Activated naive CD8-positive, alpha-beta T cell treated with anti-CD3 and anti-CD28 coated beads, Interleukin-2, amount 10 ng/mL, durations not matched to agents 7 days and 5 days (primary cell): ENCODE measurements around the gene CACFD1. TPM values are rescaled to one million over a fixed set of nuclear protein-coding genes. Genes with fewer than 3 reads are reported as not detected.

Source experiments
- ATAC-seq: fragments of 150-1000 bp; cut with Tn5 transposase; one replicate; pipeline ENCODE4 v1.10.0; 2021; ENCODE audit warnings: low read depth, moderate library complexity
- POLR2A ChIA-PET: fragments of 350-600 bp; sonication (Branson Sonifier 250); formaldehyde crosslinking; loops from one replicate; lab custom pipeline; 2021; ENCODE audit warnings: antibody characterized with exemption; lab: Charles Lee
- DNase-seq: peaks from one replicate; pipeline ENCODE4 v3.0.0; 2021
- H3K27ac Mint-ChIP-seq: one replicate; pipeline ENCODE4 v1.8.0; 2022; ENCODE audit warnings: mild to moderate bottlenecking, mixed read lengths
- H3K27me3 Mint-ChIP-seq: one replicate; pipeline ENCODE4 v1.8.0; 2022; ENCODE audit warnings: mild to moderate bottlenecking, moderate library complexity, mixed read lengths
- H3K36me3 Mint-ChIP-seq: one replicate; pipeline ENCODE4 v1.8.0; 2021; ENCODE audit warnings: mild to moderate bottlenecking, mixed read lengths
- H3K4me1 Mint-ChIP-seq: one replicate; pipeline ENCODE4 v1.8.0; 2021; ENCODE audit warnings: mixed read lengths
- H3K4me3 Mint-ChIP-seq: one replicate; pipeline ENCODE4 v1.8.0; 2022; ENCODE audit warnings: mild to moderate bottlenecking, moderate library complexity, mixed read lengths
- H3K9me3 Mint-ChIP-seq: one replicate; pipeline ENCODE4 v1.8.0; 2021; ENCODE audit warnings: mixed read lengths
- total RNA-seq, 2 experiments: library from RNA; stranded (reverse); gene quantifications; one replicate each; pipeline ENCODE4 v1.2.3, GENCODE V29; 2021

The CACFD1 gene
- total RNA-seq, 2 experiments from 2014 or later: 2.2 to 2.3 TPM

DNA sequence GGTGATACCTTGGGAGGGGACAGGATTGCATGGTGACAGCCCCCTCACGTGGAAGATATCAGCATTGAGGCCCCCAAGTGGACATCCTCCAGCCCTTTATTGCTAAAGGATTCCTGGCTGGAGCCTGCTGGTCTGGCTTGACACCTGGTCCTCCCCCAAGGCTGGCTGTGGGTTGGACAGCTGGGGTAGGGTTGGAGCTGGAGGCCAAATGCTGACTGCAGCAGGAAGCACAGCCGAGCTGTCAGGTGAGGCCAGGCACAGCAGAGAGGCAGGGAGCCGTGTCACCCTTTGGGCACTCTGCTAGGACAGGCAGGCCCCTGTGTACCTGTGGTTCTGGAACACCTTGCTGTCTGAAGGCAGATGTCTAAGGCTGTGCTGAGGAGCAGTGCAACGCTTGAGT is 2.2 kb downstream of the CACFD1 start:
- no peaks in the 10 kb centered on the region for H3K36me3 Mint-ChIP-seq
- peaks cover 15% of the 10 kb centered on the region for H3K27me3 Mint-ChIP-seq
- H3K4me3 Mint-ChIP-seq: no peak overlapping the region
- no peaks in the 10 kb centered on the region for H3K9me3 Mint-ChIP-seq
- POLR2A ChIA-PET: no interaction called here
- no peak overlapping the region for H3K27ac Mint-ChIP-seq
- no peak for DNase-seq
- no peak for ATAC-seq
- H3K4me1 Mint-ChIP-seq: peaks cover 2% of the 10 kb centered on the region

DNA sequence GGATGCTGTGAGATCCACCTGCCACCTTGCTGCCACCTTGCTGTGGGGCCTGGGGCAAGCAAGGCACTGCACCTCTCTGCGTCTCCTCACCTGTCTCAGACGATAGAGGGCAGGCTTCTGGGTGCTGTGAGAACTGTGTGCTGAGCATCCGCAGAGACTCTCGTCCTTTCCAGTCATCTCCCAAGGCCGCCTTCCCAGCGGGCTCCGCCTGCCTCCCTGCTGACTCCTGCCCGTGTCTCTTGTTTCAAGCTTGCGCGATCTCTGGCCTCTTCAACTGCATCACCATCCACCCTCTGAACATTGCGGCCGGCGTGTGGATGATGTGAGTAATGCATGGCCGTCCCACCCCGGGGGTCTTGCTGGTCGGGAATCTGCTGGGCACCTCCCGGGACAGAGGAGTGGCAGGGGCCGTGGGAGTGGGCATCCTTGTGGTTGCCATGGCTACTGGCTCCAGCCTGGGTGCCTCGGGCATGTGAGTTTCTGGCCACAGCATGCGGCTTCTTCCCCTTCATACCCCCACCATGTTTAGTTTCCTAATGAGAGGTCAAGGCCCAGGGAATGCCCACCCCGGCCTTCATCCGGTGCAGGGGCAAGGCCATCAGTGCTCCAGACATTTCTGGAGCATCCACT is 3.6 kb downstream of the CACFD1 start:
- DNase-seq (no peak), ATAC-seq (no peak)
- Mint-ChIP-seq H3K27ac (no peak overlapping the region), H3K36me3 (no peaks in the 10 kb centered on the region), H3K27me3 (peaks cover 15% of the 10 kb centered on the region), H3K4me3 (no peak overlapping the region), H3K4me1 (peaks cover 2% of the 10 kb centered on the region), H3K9me3 (no peaks in the 10 kb centered on the region)
- POLR2A ChIA-PET: no interaction called here

DNA sequence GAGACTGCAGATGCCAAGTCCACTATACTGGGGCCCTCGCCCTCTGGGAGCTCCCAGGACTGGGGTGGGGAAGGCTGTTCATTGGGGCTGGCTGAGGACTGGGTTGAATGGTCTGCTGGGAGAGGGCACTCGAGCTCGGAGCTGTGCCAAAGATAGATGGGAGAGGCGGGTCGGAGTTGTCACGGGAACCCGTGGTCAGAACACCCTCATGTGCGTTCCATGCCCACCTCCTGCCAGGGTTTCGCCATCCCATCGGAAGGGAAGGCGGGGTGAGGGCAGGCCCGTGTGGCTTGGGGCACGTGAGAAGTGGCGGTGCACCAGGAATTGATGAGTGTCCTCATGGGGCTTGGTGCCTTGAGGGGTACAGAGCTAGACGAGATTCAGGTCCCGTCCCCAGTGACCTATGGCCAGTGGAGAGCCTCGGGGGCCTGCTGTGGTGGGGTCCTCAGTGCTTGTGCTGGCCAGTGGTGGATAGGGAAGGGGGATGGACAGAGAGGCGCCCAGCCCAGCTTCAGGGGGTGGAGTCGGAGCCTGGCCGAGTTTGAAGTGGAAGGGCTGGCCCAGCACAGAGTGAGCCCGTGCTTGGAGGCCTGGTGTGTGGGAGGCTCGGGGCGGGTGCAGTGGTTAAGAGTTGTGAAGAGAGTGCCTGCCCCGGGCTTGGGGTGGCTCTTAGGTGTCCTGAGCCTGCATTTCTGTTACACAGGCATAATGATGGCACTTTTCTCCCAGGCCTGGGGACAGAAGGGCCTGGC is 4.3 kb downstream of the CACFD1 start:
- no peak for ATAC-seq
- POLR2A ChIA-PET: no interaction called here
- H3K4me3 Mint-ChIP-seq: no peak overlapping the region
- no peaks in the 10 kb centered on the region for H3K9me3 Mint-ChIP-seq
- no peak for DNase-seq
- no peaks in the 10 kb centered on the region for H3K36me3 Mint-ChIP-seq
- peaks cover 15% of the 10 kb centered on the region for H3K27me3 Mint-ChIP-seq
- peaks cover 2% of the 10 kb centered on the region for H3K4me1 Mint-ChIP-seq
- H3K27ac Mint-ChIP-seq: no peak overlapping the region

DNA sequence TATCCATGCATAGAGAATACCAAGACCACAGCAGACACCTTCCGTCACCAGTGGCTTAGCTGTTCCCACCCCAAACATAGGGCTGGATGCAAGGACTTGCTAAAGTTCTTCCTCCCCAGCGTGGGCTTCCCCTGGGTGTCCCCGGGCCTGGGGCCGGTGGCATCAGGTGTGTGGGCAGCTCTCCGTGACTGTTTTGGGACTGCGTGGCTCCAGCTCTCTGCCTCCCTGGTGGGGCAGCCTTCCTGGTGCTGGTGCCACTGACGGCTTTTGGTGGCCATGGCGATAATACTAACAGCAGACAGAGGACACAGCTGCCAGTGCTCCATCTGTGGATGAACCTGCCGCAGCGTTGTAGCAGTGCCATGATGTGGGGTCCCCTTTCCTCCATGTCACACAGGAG is 4.9 kb downstream of the CACFD1 start:
- H3K9me3 Mint-ChIP-seq: no peaks in the 10 kb centered on the region
- no peak overlapping the region for H3K4me3 Mint-ChIP-seq
- ATAC-seq: no peak
- DNase-seq: no peak
- no peaks in the 10 kb centered on the region for H3K36me3 Mint-ChIP-seq
- POLR2A ChIA-PET: no interaction called here
- H3K27me3 Mint-ChIP-seq: peaks cover 15% of the 10 kb centered on the region
- no peak overlapping the region for H3K27ac Mint-ChIP-seq
- H3K4me1 Mint-ChIP-seq: peaks cover 2% of the 10 kb centered on the region

DNA sequence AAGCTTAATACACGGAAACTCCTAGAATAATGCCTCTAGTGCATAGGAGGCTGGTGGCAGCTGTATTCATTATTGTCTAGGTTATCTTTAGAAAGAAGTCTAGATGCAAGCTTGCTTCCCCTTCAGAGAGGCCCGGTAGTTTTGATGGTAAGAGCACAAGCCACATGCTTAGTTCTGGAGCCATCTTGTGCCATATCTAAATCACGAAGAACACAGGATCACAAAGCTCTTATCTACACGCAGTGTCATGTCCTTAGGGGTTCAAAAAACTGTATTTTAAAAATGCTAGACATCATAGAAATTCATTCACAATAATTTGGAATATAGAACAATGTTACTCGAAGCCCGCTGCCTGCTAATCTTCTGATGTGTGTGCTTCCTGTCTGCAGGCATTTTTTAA is 6.2 kb downstream of the CACFD1 start:
- Mint-ChIP-seq H3K9me3 (no peaks in the 10 kb centered on the region), H3K36me3 (no peaks in the 10 kb centered on the region), H3K4me1 (no peaks in the 10 kb centered on the region), H3K4me3 (no peak overlapping the region), H3K27me3 (peaks cover 10% of the 10 kb centered on the region), H3K27ac (no peak overlapping the region)
- POLR2A ChIA-PET: interaction anchor here (0.8 kb wide), 1 partner anchor 13 kb away, joined by 6 read pairs; the partner anchor contains the start of gene SLC2A6
- DNase-seq (no peak), ATAC-seq (no peak)

DNA sequence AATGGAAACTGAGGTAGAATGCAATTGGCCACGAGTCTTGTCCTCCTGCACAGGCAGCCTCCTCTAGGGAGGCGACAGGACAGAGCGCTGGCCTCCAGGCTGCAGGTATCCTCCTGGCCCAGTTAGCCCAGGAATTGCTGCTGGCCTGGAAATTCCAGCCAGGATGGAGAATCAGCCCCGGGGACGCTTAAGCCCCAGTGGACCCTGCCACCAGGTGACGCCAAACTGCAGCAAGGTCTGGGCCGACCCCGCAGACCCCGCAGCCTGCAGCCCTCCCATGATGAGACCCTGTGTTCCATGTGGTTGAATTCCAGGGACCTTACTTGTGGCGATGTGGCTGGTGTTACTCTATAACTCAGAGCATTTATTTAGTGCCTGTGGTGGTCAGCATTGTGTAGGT is 7.3 kb downstream of the CACFD1 start:
- no peak for ATAC-seq
- DNase-seq: no peak
- H3K27ac Mint-ChIP-seq: no peak overlapping the region
- H3K4me3 Mint-ChIP-seq: no peak overlapping the region
- H3K4me1 Mint-ChIP-seq: no peaks in the 10 kb centered on the region
- no peaks in the 10 kb centered on the region for H3K36me3 Mint-ChIP-seq
- H3K27me3 Mint-ChIP-seq: peaks cover 4% of the 10 kb centered on the region
- no peaks in the 10 kb centered on the region for H3K9me3 Mint-ChIP-seq
- POLR2A ChIA-PET: no interaction called here

DNA sequence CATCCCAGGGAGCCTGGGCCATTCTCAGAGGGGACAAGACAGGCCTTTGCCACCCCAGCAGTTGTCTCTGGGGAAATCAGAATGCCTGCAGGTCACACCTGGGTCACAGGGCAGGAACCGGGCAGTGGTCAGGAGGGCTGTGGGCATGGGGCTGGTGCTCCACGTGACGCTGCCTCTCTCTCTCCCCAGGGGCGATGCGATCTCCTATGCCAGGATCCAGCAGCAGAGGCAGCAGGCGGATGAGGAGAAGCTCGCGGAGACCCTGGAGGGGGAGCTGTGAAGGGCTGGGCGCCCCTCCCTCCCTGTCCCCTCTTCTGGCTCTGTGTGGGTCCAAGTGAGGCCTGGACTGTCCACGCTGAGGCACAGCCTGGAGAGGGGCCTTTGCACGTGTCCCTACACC is 8.6 kb downstream of the CACFD1 start:
- Mint-ChIP-seq H3K27me3 (no peaks in the 10 kb centered on the region), H3K4me3 (no peak overlapping the region), H3K9me3 (no peaks in the 10 kb centered on the region), H3K4me1 (no peaks in the 10 kb centered on the region), H3K36me3 (no peaks in the 10 kb centered on the region), H3K27ac (no peak overlapping the region)
- POLR2A ChIA-PET: no interaction called here
- ATAC-seq (no peak), DNase-seq (no peak)

DNA sequence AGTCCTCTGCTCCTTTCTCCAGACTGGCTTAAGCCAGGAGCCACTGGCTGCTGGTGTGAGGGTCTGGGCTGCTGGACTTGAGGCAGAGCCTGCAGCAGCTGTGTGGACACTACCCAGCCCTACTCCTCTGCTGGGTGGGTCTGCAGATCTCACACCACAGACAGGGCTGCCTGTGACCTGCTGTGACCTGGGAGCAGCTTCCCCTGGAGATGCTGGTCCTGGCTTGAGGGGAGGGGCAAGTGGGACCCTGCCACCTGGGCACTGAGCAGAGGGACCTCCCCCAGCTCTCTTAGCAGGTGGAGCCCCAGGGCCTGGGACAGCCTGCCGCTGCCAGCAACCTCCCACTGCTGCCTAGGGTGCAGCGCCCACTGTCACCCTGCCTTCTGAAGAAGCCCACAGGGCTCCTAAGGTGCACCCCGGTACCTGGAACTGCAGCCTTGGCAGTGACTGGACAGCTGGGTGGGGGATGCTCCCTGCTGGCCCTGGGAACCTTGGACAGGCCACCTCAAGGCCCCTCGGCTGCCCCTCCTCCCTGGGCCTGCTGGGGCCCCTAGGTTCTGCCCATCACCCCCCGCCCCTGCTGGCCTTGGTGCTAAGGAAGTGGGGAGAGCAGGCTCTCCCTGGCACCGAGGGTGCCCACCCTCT is 9.1 kb downstream of the CACFD1 start:
- H3K27ac Mint-ChIP-seq: no peak overlapping the region
- H3K4me1 Mint-ChIP-seq: no peaks in the 10 kb centered on the region
- ATAC-seq: no peak
- POLR2A ChIA-PET: no interaction called here
- no peaks in the 10 kb centered on the region for H3K9me3 Mint-ChIP-seq
- no peaks in the 10 kb centered on the region for H3K36me3 Mint-ChIP-seq
- no peaks in the 10 kb centered on the region for H3K27me3 Mint-ChIP-seq
- H3K4me3 Mint-ChIP-seq: no peak overlapping the region
- DNase-seq: no peak

DNA sequence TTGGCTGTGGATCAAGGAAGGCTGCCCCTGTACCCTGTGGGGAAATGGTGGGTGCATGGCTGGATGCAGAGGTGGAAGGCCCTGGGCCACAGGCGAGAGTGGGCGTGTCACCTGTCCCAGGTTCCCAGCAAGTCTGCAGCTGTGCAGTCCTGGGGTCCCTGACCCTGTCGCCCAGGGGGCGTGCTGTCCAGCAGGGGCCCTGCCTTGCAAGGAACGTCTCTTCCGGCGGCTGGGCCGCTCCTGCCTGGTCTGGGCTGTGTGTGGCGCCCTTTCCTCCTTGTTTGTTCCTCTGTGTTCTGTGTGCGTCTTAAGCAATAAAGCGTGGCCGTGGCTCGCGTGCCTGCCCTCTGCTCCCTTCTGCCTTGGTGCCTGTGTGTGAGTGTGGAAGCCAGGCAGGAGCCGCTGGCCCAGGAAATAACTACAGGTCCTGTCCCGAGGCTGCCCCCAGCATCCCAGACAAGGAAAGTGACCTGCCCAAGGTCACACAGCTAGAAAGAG is 10.7 kb downstream of the CACFD1 start:
- no peaks in the 10 kb centered on the region for H3K27me3 Mint-ChIP-seq
- POLR2A ChIA-PET: interaction anchor here (0.7 kb wide), 1 partner anchor 11 kb away, joined by 4 read pairs; the partner anchor contains the start of gene CACFD1
- DNase-seq: no peak
- peaks cover 3% of the 10 kb centered on the region for H3K4me1 Mint-ChIP-seq
- no peaks in the 10 kb centered on the region for H3K36me3 Mint-ChIP-seq
- no peak overlapping the region for H3K27ac Mint-ChIP-seq
- no peaks in the 10 kb centered on the region for H3K9me3 Mint-ChIP-seq
- H3K4me3 Mint-ChIP-seq: no peak overlapping the region
- ATAC-seq: no peak

DNA sequence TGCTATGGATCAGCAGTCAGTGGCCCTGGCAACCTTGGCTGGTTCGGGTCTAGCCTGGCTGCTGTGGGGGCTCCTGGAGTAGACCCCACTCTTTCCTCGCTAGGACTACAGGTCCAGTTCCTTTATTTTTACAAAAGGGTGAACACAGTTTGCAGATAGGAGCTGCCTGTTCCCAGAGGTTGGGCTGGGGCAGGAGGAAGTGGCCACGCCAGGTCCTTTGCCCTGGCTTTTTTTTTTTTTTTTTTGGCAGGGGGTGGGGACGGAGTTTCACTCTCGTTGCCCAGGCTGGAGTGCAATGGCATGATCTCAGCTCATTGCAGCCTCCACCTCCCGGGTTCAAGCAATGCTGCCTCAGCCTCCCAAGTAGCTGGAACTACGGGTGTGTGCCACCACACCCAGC is 11.2 kb downstream of the CACFD1 start:
- H3K27me3 Mint-ChIP-seq: no peaks in the 10 kb centered on the region

DNA sequence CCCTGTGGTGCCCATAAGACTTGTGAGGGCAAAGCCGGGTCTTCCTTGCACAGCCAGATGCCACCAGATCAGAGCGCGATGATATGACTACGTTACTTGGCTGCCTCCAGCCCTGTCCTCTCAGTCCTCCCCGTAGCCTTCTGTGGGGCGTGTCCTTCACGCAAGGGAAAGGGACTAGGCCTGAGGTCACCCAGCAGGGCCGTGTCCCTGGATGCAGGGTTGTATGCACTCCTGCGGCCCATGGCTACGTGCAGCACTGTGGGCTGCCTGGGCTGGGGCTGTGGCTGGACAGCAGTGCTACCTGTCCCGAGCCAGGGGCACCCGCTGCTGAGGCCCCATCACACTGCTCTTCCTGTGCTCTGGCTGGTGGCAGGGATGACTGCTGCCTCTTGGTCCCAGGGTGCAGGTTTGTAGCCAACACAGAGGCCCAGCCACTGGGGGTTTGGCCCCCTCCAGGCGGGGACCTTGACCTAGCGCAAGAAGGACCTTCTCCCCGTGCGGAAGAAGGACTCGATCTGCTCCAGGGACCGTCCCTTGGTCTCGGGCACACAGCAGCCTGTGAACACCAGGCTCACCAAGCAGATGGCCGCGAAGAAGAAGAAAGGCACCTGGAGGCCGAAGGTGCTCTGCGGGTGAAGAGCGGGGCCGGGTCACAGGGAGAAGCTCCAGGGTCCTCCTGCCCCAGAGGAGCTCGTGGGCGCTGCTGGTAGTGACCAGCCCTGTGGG is 11.9 kb downstream of the CACFD1 start:
- no peak overlapping the region for H3K27ac Mint-ChIP-seq
- peaks cover 5% of the 10 kb centered on the region for H3K4me1 Mint-ChIP-seq
- no peaks in the 10 kb centered on the region for H3K36me3 Mint-ChIP-seq
- POLR2A ChIA-PET: no interaction called here
- H3K9me3 Mint-ChIP-seq: no peaks in the 10 kb centered on the region
- ATAC-seq (no peak), DNase-seq (no peak)
- no peaks in the 10 kb centered on the region for H3K27me3 Mint-ChIP-seq
- no peak overlapping the region for H3K4me3 Mint-ChIP-seq

More for the DNA sequence above, 11.2 kb downstream of the CACFD1 start:
- POLR2A ChIA-PET: interaction anchor here (0.7 kb wide), 1 partner anchor 11 kb away, joined by 4 read pairs; the partner anchor contains the start of gene CACFD1
- ATAC-seq (no peak), DNase-seq (no peak)
- H3K27ac Mint-ChIP-seq: no peak overlapping the region
- no peak overlapping the region for H3K4me3 Mint-ChIP-seq
- peaks cover 3% of the 10 kb centered on the region for H3K4me1 Mint-ChIP-seq
- H3K9me3 Mint-ChIP-seq: no peaks in the 10 kb centered on the region
- H3K36me3 Mint-ChIP-seq: no peaks in the 10 kb centered on the region

DNA sequence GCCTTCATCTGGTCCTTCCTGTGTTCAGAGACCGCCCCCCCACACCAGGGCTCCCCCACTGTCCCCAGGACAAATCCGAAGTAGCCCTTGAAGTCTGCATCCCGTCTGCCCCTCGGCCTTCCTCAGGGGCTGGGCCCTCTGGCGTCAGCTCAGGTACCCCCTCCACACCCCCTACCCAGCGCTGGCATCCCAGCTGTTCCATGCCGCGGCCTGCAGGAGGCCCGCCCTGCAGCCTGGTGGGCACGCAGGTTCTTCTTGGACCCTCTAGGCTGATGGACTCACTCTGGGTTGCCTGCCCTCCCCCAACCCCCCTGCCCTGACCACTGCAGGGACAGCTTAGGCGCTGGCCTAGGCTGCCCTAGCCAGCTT is 12.5 kb downstream of the CACFD1 start:
- H3K9me3 Mint-ChIP-seq: no peaks in the 10 kb centered on the region
- peaks cover 5% of the 10 kb centered on the region for H3K4me1 Mint-ChIP-seq
- no peaks in the 10 kb centered on the region for H3K27me3 Mint-ChIP-seq
- no peaks in the 10 kb centered on the region for H3K36me3 Mint-ChIP-seq
- H3K4me3 Mint-ChIP-seq: no peak overlapping the region
- ATAC-seq (no peak), DNase-seq (no peak)
- no peak overlapping the region for H3K27ac Mint-ChIP-seq
- POLR2A ChIA-PET: no interaction called here

DNA sequence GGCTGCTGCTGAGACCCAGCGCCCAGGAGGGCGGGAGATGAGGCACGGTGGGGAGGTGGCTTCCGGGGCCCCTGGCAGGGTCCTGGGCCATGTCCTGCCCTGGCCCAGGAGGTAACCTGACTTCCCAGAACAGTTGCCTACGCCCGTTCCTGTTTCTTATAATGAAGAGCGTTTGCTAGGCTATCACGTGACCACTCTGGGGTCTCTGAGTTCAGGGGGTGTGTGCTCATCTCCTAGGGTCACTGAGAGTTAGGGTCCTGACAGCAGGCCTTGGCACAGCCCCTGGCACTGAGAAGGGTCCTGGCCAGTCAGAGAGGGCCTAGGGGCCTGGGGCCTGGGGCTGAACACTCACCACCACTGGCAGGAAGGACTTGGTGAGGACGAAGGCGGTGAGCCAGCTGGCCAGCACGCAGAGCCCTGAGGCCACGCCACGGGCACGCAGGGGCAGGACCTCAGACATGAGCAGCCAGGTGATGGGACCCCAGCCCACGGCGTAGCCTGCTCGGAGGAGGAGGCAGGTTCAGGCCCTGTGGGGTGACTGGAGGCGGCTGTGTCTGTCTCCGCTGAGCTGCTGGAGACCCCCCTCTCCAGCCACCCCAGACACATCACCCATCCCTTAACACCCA is 13.1 kb downstream of the CACFD1 start:
- POLR2A ChIA-PET: no interaction called here
- no peak overlapping the region for H3K4me3 Mint-ChIP-seq

More for the DNA sequence above, 13.1 kb downstream of the CACFD1 start:
- no peak for DNase-seq
- ATAC-seq: no peak
- no peak overlapping the region for H3K27ac Mint-ChIP-seq
- H3K4me1 Mint-ChIP-seq: peaks cover 5% of the 10 kb centered on the region
- H3K27me3 Mint-ChIP-seq: no peaks in the 10 kb centered on the region
- no peaks in the 10 kb centered on the region for H3K36me3 Mint-ChIP-seq
- H3K9me3 Mint-ChIP-seq: no peaks in the 10 kb centered on the region
